GM12874 (cell line): ENCODE results near the gene ANKHD1.

Experiments used
- CTCF ChIP-seq: IDR thresholded peaks from 2 replicates; pipeline ENCODE4 v1.5.1; 2011; ENCODE audit warnings: low read depth, mild to moderate bottlenecking, control low read depth, low read length, moderate library complexity; ENCODE audit not compliant: insufficient read depth

ANKHD1 gene

GRCh38 chr5:140420226-140420570 is 18.6 kb downstream of the ANKHD1 start:
- no peak for TF ChIP-seq CTCF

- TF ChIP-seq CTCF: no peak
Measured at GRCh38 chr5:140420665-140421361, 19.2 kb downstream of the ANKHD1 start.

GRCh38 chr5:140423609-140424008 is 22.0 kb downstream of the ANKHD1 start:
- no peak for TF ChIP-seq CTCF

- TF ChIP-seq CTCF: no peak
Measured at GRCh38 chr5:140424135-140424534, 22.5 kb downstream of the ANKHD1 start.

GRCh38 chr5:140429724-140430123 is 28.1 kb downstream of the ANKHD1 start:
- no peak for TF ChIP-seq CTCF

- no peak for TF ChIP-seq CTCF
Measured at GRCh38 chr5:140432212-140432611, 30.6 kb downstream of the ANKHD1 start.

- no peak for TF ChIP-seq CTCF
Measured at GRCh38 chr5:140432916-140433315, 31.3 kb downstream of the ANKHD1 start.
